Astrocyte (in vitro differentiated cells and primary cell): ENCODE data around the gene ZNF469.

Source experiments
- CTCF ChIP-seq: IDR thresholded peaks from 2 replicates; pipeline ENCODE4 v1.5.1; 2011; ENCODE audit warnings: low read depth, mild to moderate bottlenecking, inconsistent platforms, low read length, moderate library complexity; ENCODE audit not compliant: insufficient read depth
- EZH2 ChIP-seq: IDR thresholded peaks from 2 replicates; pipeline ENCODE4 v1.6.1; 2012; ENCODE audit warnings: mild to moderate bottlenecking, low read length, inconsistent platforms; ENCODE audit not compliant: insufficient read depth

GRCh38 chr16:88407807-88408206 is 25.0 kb downstream of the ZNF469 start:
- TF ChIP-seq CTCF, result no peak
- TF ChIP-seq EZH2, result no peak
